OCI-LY3 (cell line): Measurements from ENCODE around the gene SMCO3.

Experiments used
- EZH2phosphoT487 ChIP-seq: fragments of 200-600 bp; shearing (Covaris generic); IDR thresholded peaks from 2 replicates; pipeline ENCODE4 v1.6.1; 2018; ENCODE audit warnings: antibody characterized with exemption, mixed run types, low read depth
- TF ChIP-seq, protein P1 (sequence below): fragments of 200-600, 300-600 bp; sonication (generic); IDR thresholded peaks from 2 replicates; pipeline ENCODE4 v1.5.1; 2014; ENCODE audit warnings: antibody characterized with exemption, low read length, low read depth

DNA sequence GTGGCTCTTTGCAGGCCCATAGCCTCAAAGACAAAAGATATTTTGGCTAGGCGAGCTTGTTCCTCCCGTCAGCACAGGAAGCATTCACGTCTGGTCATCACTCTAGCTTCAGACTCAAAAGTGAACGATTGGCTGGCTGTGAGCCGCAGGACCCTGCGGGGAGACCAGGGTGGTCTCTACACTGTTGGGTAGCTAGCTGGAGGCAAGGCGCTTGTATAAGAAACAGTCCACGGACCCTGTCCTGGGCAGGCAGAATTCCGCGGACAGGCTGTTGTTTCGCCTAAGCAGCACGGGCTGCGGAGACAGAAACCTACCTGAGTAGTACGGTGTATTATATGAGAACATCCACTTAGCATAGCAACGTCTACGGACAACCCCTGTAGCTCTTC, 40.3 kb downstream of the SMCO3 start:
- TF ChIP-seq, protein P1, sequence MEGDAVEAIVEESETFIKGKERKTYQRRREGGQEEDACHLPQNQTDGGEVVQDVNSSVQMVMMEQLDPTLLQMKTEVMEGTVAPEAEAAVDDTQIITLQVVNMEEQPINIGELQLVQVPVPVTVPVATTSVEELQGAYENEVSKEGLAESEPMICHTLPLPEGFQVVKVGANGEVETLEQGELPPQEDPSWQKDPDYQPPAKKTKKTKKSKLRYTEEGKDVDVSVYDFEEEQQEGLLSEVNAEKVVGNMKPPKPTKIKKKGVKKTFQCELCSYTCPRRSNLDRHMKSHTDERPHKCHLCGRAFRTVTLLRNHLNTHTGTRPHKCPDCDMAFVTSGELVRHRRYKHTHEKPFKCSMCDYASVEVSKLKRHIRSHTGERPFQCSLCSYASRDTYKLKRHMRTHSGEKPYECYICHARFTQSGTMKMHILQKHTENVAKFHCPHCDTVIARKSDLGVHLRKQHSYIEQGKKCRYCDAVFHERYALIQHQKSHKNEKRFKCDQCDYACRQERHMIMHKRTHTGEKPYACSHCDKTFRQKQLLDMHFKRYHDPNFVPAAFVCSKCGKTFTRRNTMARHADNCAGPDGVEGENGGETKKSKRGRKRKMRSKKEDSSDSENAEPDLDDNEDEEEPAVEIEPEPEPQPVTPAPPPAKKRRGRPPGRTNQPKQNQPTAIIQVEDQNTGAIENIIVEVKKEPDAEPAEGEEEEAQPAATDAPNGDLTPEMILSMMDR: no peak
- no peak for TF ChIP-seq EZH2phosphoT487
